Thymus (tissue), 11 donors: Measurements from ENCODE around the gene C17orf107. TPM values are rescaled to one million over a fixed set of nuclear protein-coding genes. Genes with fewer than 3 reads are reported as not detected.
"Not testable (repeated sequence)": the region's sequence is repeated elsewhere in the genome, so short reads cannot be mapped to it uniquely, and the experiment has no call there.

Experiments used
- DNase-seq, 9 donors: peaks; one replicate each; pipeline ENCODE4 v3.0.0-alpha.2; 2013; ENCODE audit warnings: low spot score in 9 of 9, low read depth in 6 of 9, missing footprints in 1 of 9
- H3K27ac ChIP-seq, 2 donors: one replicate each; pipeline ENCODE4 v1.5.1; 2013; ENCODE audit warnings: control low read depth in 1 of 2, low read depth in 1 of 2, low read length in 1 of 2, mild to moderate bottlenecking in 1 of 2, moderate library complexity in 1 of 2
- H3K27me3 ChIP-seq, 2 donors: one replicate each; pipeline ENCODE4 v1.5.1; 2013; ENCODE audit warnings: low read length in 1 of 2; ENCODE audit not compliant: control insufficient read depth in 2 of 2, insufficient read depth in 1 of 2
- H3K36me3 ChIP-seq, 2 donors: one replicate each; pipeline ENCODE4 v1.5.1; 2013; ENCODE audit warnings: low read length in 1 of 2, mild to moderate bottlenecking in 1 of 2, moderate library complexity in 1 of 2; ENCODE audit not compliant: control insufficient read depth in 2 of 2, insufficient read depth in 2 of 2
- H3K4me1 ChIP-seq, 2 donors: one replicate each; pipeline ENCODE4 v1.5.1; 2013; ENCODE audit warnings: low read length in 2 of 2; ENCODE audit not compliant: control insufficient read depth in 2 of 2, insufficient read depth in 2 of 2
- H3K4me3 ChIP-seq, 2 donors: one replicate each; pipeline ENCODE4 v1.5.1; 2013; ENCODE audit warnings: low read length in 2 of 2, control low read depth in 1 of 2, mild to moderate bottlenecking in 1 of 2
- H3K9me3 ChIP-seq, 2 donors: one replicate each; pipeline ENCODE4 v1.5.1; 2013; ENCODE audit warnings: low read length in 1 of 2, mild to moderate bottlenecking in 1 of 2; ENCODE audit not compliant: control insufficient read depth in 2 of 2, insufficient read depth in 1 of 2
- WGBS: extraction: QIAGEN DNeasy Blood & Tissue Kit; methylation state at CpG from one replicate; pipeline ENCODE4 v1.1.7; 2013; 5-methylcytosine and 5-hydroxymethylcytosine counted together
- polyA plus RNA-seq: library from polyadenylated mRNA; stranded (reverse); fragments of 200-250 nt; gene quantifications from one replicate; pipeline ENCODE4 v1.2.3, GENCODE V29; 2013
- total RNA-seq: library from RNA; stranded (reverse); fragments of 120-200 nt; gene quantifications from one replicate; pipeline ENCODE4 v1.2.4, GENCODE V29; 2013
- donor health status: healthy.

Gene C17orf107
- total and polyA plus RNA-seq, 2 donors = 0.57 to 1.2 TPM

DNA sequence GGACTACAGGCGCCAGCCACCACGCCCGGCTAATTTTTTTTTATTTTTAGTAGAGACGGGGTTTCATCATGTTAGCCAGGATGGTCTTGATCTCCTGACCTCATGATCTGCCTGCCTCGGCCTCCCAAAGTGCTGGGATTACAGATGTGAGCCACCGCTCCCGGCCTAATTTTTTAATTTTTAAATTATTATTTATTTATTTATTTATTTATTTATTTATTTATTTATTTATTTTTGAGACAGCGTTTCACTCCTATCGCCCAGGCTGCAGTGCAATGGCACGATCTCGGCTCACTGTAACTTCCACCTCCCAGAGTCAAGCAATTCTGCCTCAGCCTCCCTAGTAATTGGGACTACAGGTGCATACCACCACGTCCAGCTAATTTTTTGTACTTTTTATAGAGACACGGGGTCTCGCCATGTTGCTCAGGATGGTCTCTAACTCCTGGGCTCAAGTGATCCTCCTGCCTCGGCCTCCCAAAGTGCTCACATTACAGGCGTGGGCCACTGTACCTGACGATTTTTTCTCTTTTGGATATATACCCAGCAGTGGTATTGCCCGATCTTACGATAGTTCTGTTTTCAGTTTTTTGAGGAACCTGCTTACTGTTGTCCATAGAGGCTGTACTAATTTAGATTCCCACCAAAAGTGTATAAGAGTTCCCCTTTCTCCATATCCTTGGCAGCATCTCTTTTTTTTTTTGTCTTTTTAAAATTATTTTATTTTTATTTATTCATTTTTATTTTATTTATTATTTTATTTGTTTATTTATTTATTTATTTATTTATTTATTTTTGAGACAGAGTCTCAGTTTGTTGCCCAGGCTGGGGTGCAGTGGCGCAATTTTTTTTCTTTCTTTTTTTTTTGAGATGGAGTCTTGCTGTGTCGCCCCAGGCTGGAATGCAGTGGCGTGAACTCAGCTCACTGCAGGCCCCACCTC is 30.0 kb upstream of the C17orf107 start:
- not testable (repeated sequence) for H3K36me3 ChIP-seq, DNase-seq, H3K27ac ChIP-seq, H3K9me3 ChIP-seq, H3K4me1 ChIP-seq, H3K4me3 ChIP-seq, H3K27me3 ChIP-seq
- WGBS = 95% methylated on average over 22 of the region's 22 CpGs

DNA sequence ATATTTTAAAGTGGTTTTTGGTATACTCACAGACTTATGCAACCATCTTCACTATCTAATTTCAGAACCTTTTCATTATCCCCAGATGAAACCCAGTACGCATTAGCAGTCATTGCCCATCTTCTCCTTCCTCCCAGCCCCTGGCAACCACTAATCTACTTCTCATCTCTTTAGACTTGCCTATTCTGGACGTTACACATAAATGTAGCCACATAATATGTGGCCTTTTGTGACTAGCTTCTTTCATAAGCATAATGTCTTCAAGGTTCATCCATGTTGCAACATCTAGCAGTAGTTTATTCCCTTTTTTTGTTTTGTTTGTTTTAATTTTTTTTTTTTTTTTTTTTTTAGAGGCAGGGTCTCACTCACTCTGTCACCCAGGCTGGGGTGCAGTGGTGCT is 28.5 kb upstream of the C17orf107 start:
- Histone ChIP-seq H3K9me3 (no peaks in the 10 kb centered on the region), H3K4me1 (no peaks in the 10 kb centered on the region), H3K36me3 (peaks cover 0 to 6% of the 10 kb centered on the region in 2 donors), H3K27me3 (no peaks in the 10 kb centered on the region), H3K27ac (no peak overlapping the region), H3K4me3 (no peak overlapping the region)
- 96% methylated on average over 2 of the region's 2 CpGs for WGBS
- no peak for DNase-seq

DNA sequence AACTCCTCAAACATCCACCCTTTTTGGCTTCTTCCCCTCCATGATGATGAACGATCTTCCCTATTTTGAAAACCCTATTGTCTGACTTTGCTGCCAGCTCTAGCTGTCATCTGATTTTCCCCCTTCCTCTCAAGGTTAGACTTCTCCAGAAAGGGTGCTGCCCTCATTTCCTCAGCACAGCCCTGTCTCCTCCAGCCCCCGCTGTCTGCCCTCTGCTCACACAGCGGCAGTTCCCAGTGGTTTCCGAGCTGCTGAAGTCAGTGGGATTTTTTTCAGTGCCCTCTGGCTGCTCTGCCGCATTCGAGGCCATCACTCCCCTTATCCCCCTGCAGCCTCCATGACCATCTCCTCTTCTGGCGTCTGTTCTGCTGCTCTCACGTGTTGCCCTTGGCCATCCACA is 26.6 kb upstream of the C17orf107 start:
- no peak overlapping the region for H3K4me3 ChIP-seq
- DNase-seq = no peak
- H3K27me3 ChIP-seq = no peaks in the 10 kb centered on the region
- peaks cover 0 to 6% of the 10 kb centered on the region in 2 donors for H3K36me3 ChIP-seq
- no peaks in the 10 kb centered on the region for H3K9me3 ChIP-seq
- no peaks in the 10 kb centered on the region for H3K4me1 ChIP-seq
- 65% methylated on average over 8 of the region's 8 CpGs for WGBS
- no peak overlapping the region for H3K27ac ChIP-seq

DNA sequence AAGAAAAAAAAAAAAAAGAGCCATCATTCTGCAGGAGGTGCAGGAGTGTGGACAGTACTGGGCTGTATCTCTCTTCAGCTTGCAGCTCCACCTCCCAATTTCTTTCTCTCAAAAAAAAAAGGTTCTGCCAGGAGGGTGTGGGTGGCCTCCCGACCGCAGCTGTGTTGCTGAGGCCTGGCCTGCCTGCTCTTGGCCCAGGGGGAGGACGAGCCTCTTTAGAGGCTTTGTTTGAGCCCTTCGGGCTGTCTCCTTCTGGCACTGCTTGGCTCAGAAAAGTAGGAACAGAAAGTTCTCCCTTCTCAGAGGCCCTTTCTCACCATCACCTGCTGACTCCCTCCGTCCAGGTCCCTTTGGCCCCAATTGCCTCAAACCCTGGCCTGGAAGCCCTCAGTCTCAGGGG is 22.2 kb upstream of the C17orf107 start:
- Histone ChIP-seq H3K4me1 (peaks cover 0 to 7% of the 10 kb centered on the region in 2 donors), H3K27me3 (no peaks in the 10 kb centered on the region), H3K36me3 (peaks cover 4 to 11% of the 10 kb centered on the region in 2 donors), H3K9me3 (no peaks in the 10 kb centered on the region), H3K4me3 (no peak overlapping the region), H3K27ac (no peak overlapping the region)
- WGBS = 96% methylated on average over 5 of the region's 5 CpGs
- no peak for DNase-seq

DNA sequence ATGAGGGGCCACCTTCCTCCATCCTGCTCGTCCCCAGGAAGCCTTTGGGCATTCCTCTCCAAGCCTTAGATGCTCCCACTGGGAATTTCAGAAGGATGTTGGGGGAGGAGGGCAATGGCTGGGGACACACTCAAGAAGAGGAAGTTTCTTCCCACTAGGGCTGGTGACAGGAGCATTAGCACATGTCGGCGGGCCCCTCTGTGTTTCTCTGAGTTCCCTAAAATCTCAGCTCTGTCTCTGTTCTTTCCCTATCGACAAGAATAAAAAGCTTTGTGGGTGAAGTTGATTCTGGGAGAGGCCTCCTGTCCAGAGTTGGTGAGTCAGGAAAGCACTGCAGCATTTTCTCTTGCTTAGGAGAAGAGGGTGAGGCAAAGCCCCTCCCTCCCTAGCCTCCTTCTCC is 19.7 kb upstream of the C17orf107 start:
- Histone ChIP-seq H3K27ac (no peak overlapping the region), H3K36me3 (peaks cover 9 to 16% of the 10 kb centered on the region in 2 donors), H3K4me3 (no peak overlapping the region), H3K9me3 (no peaks in the 10 kb centered on the region), H3K27me3 (no peaks in the 10 kb centered on the region), H3K4me1 (peaks cover 0 to 7% of the 10 kb centered on the region in 2 donors)
- 93% methylated on average over 4 of the region's 4 CpGs for WGBS
- no peak for DNase-seq

DNA sequence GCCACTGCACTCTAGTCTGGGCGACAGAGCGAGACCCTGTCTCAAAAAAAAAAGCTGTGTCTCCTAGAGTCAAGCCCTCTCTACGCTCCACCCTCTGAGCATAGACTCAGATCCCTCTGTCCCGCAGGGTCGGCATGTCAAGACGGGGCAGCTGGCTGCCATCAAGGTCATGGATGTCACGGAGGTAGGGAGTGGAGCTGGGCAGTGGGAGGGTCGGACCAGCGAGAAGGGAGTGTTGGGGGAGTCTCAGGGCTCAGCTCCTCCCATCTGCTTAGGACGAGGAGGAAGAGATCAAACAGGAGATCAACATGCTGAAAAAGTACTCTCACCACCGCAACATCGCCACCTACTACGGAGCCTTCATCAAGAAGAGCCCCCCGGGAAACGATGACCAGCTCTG is 18.5 kb upstream of the C17orf107 start:
- Histone ChIP-seq H3K36me3 (peaks cover 21 to 25% of the 10 kb centered on the region in 2 donors), H3K27me3 (no peaks in the 10 kb centered on the region), H3K9me3 (no peaks in the 10 kb centered on the region), H3K4me1 (peaks cover 0 to 7% of the 10 kb centered on the region in 2 donors), H3K4me3 (no peak overlapping the region), H3K27ac (peak overlapping the region in 1 of 2 donors; percentile 26)
- no peak for DNase-seq
- 96% methylated on average over 15 of the region's 15 CpGs for WGBS

DNA sequence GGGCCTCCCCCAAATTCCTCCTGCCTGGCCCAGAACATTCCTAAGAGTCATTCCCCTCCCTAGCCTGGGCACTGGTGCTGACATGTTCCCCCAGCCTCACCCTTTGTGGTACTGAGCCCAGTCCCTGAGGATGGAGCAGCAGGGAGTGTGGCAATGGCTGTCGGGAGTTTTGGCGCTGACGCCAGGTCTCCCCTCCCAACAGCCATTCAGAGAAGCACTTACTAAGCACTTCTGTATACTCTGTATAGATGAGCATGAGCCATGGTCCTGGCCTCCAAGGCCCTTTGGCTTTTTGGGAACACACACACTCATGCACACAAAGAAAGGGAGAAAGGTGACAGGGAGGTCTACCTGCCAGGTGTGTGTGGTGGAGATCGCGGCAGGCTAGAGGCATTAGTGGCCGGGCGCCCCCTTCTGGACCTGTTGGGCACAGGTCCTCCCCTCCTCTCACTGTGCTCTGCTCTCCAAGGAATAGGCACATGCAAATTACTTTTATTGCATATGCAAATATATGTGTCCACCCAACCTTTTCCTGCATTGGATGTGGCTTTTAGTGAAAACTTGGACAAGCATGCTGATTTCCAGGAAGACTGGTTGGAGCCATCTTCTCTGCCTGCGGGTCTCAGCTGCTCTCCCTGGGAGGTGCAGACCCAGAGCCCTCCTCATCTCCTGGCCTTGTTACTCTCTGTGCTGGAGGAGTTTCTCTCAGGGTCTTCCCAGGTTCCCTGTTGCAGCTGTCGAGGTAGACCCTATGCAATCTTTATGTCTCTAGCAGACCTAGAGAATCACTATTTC is 17.4 kb upstream of the C17orf107 start:
- no peaks in the 10 kb centered on the region for H3K27me3 ChIP-seq
- peaks cover 0 to 7% of the 10 kb centered on the region in 2 donors for H3K4me1 ChIP-seq
- WGBS = 58% methylated on average over 9 of the region's 9 CpGs
- H3K36me3 ChIP-seq = peaks cover 31 to 36% of the 10 kb centered on the region in 2 donors
- DNase-seq = peak in 2 of 9 donors; percentile 52 to 64
- no peaks in the 10 kb centered on the region for H3K9me3 ChIP-seq
- no peak overlapping the region for H3K4me3 ChIP-seq
- no peak overlapping the region for H3K27ac ChIP-seq

DNA sequence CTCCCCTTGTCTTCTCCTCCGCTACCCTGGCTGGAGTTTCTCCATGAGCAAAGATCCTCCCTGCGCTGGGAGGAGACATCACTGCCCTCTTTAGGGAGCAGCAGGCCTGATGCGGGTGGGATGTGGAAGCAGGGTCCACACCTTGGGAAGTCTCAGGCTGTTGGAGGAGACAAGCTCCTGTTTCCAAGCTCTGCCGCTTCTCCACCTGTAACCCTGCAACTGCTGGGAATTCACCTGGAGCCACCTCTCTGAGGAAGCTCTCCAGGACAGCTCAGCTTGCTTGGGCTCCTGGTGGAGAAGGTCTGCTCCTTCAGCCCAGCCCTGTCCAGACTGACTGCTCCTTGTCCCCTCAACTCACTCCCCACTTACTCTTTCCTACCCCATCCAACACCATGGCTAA is 14.8 kb upstream of the C17orf107 start:
- DNase-seq = no peak
- Histone ChIP-seq H3K4me3 (no peak overlapping the region), H3K27me3 (no peaks in the 10 kb centered on the region), H3K4me1 (peaks cover 0 to 4% of the 10 kb centered on the region in 2 donors), H3K9me3 (no peaks in the 10 kb centered on the region), H3K36me3 (peaks cover 43% of the 10 kb centered on the region in 2 donors), H3K27ac (no peak overlapping the region)
- 98% methylated on average over 4 of the region's 4 CpGs for WGBS

DNA sequence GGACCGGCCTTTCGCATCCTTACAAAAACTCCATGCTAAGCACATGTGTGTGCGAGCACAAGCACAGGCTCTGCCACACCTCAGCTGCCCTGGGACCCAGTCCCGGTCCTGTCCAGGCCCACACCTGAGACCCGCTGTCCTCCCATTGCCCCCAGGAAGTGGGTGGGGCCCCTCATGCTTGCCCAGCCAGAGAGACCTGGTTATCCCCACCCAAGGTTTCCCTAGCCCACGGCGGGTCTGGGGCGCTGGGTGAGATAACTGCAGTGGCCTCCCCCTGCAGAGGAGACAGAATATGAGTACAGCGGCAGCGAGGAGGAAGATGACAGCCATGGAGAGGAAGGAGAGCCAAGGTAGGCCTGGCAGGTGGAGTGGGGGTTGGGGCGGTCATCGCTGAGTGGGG is 12.5 kb upstream of the C17orf107 start:
- peaks cover 56 to 61% of the 10 kb centered on the region in 2 donors for H3K36me3 ChIP-seq
- no peaks in the 10 kb centered on the region for H3K9me3 ChIP-seq
- H3K27ac ChIP-seq = no peak overlapping the region
- H3K27me3 ChIP-seq = no peaks in the 10 kb centered on the region
- no peak for DNase-seq
- no peaks in the 10 kb centered on the region for H3K4me1 ChIP-seq
- no peak overlapping the region for H3K4me3 ChIP-seq
- 98% methylated on average over 12 of the region's 12 CpGs for WGBS
